B cell (primary cell): Measurements from ENCODE around the gene GRK1.

Experiments used
- CTCF ChIP-seq: fragments of 200-600 bp; IDR thresholded peaks from one replicate; pipeline ENCODE4 v1.8.0; 2022; ENCODE audit warnings: antibody characterized with exemption, mild to moderate bottlenecking
- EZH2 ChIP-seq: IDR thresholded peaks from 2 replicates; pipeline ENCODE4 v1.6.1; 2012; ENCODE audit warnings: borderline replicate concordance, low read depth, mild to moderate bottlenecking, moderate library complexity, low read length; ENCODE audit not compliant: insufficient read depth, poor library complexity, severe bottlenecking

DNA sequence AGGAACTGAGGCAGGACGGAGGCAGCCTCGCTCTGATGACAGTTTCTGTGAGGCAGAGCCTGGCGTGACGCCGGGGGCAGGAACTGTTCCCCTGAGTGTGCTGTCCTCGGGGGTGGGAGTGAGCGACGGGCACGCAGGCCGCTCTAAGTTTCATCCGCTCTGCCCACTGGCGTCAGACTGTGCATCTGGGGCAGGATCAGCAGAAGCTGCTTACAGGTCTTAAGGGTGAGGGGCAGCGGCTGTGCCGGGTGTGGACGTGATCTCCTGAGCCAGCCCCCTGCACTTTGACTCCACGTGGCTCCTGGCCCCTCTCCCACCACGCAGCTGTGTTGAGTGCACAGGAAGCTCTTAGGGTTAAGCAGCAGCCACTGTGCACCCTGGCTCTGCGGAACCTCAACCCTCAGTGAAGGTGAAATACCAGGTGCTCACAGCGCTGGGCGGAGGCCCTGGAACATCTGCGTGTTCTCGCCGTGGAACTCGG lies 1.5 kb downstream of the GRK1 start:
- TF ChIP-seq CTCF (no peak), EZH2 (no peak)
